Measurements from ENCODE around the gene PSTPIP2.

Gene PSTPIP2

GRCh38 chr18:46010050-46010449 is 62.0 kb downstream of the PSTPIP2 start:
- no peaks in the 10 kb centered on the region for H3K27me3 ChIP-seq
- TF ChIP-seq CTCF (IDR thresholded peaks at IDR 0.05): no peak

GRCh38 chr18:46009125-46009840 is 62.8 kb downstream of the PSTPIP2 start:
- peaks cover 10% of the 10 kb centered on the region for H3K36me3 ChIP-seq
- peaks cover 50 to 54% of the 10 kb centered on the region in 2 experiments for H3K4me1 ChIP-seq (ENCODE audit: control insufficient read depth in 1 of 2, insufficient read depth in 1 of 2, low read depth in 1 of 2, low read length in 1 of 2)
- H3K4me3 ChIP-seq (ENCODE audit: low read depth in 1 of 2, low read length in 1 of 2): peak overlapping the region; percentile 34 to 35
- H3K27ac ChIP-seq: peak overlapping the region; percentile 85
- no peaks in the 10 kb centered on the region for H3K9me3 ChIP-seq
- no peaks in the 10 kb centered on the region for H3K27me3 ChIP-seq
- no peak for TF ChIP-seq CTCF (IDR thresholded peaks at IDR 0.05)

More at GRCh38 chr18:46010050-46010449, 62.0 kb downstream of the PSTPIP2 start:
- peaks cover 50 to 54% of the 10 kb centered on the region in 2 experiments for H3K4me1 ChIP-seq (ENCODE audit: control insufficient read depth in 1 of 2, insufficient read depth in 1 of 2, low read depth in 1 of 2, low read length in 1 of 2)
- H3K36me3 ChIP-seq: peaks cover 18% of the 10 kb centered on the region
- peak overlapping the region; percentile 34 to 35 for H3K4me3 ChIP-seq (ENCODE audit: low read depth in 1 of 2, low read length in 1 of 2)
- no peaks in the 10 kb centered on the region for H3K9me3 ChIP-seq
- peak overlapping the region; percentile 85 for H3K27ac ChIP-seq

GRCh38 chr18:46008531-46008930 is 63.5 kb downstream of the PSTPIP2 start:
- Histone ChIP-seq H3K4me3 (ENCODE audit: low read depth in 1 of 2, low read length in 1 of 2) (peak overlapping the region; percentile 34 to 35), H3K4me1 (ENCODE audit: control insufficient read depth in 1 of 2, insufficient read depth in 1 of 2, low read depth in 1 of 2, low read length in 1 of 2) (peaks cover 49 to 51% of the 10 kb centered on the region in 2 experiments), H3K27me3 (no peaks in the 10 kb centered on the region), H3K9me3 (no peaks in the 10 kb centered on the region), H3K27ac (peak overlapping the region; percentile 85), H3K36me3 (peaks cover 10% of the 10 kb centered on the region)
- TF ChIP-seq CTCF (IDR thresholded peaks at IDR 0.05): no peak

- Histone ChIP-seq H3K4me3 (ENCODE audit: low read depth in 1 of 2, low read length in 1 of 2) (no peak overlapping the region), H3K4me1 (ENCODE audit: control insufficient read depth in 1 of 2, insufficient read depth in 1 of 2, low read depth in 1 of 2, low read length in 1 of 2) (peaks cover 44 to 45% of the 10 kb centered on the region in 2 experiments), H3K36me3 (peaks cover 14% of the 10 kb centered on the region), H3K27me3 (no peaks in the 10 kb centered on the region), H3K27ac (peak overlapping the region; percentile 85), H3K9me3 (no peaks in the 10 kb centered on the region)
- TF ChIP-seq CTCF (IDR thresholded peaks at IDR 0.05): no peak
Measured at GRCh38 chr18:46007165-46007564, 64.9 kb downstream of the PSTPIP2 start.

- H3K27me3 ChIP-seq: no peaks in the 10 kb centered on the region
- H3K4me3 ChIP-seq (ENCODE audit: low read depth in 1 of 2, low read length in 1 of 2): no peak overlapping the region
- H3K36me3 ChIP-seq: peaks cover 14% of the 10 kb centered on the region
- H3K9me3 ChIP-seq: no peaks in the 10 kb centered on the region
- TF ChIP-seq CTCF (IDR thresholded peaks at IDR 0.05): no peak
- peaks cover 33 to 51% of the 10 kb centered on the region in 2 experiments for H3K4me1 ChIP-seq (ENCODE audit: control insufficient read depth in 1 of 2, insufficient read depth in 1 of 2, low read depth in 1 of 2, low read length in 1 of 2)
- peak overlapping the region; percentile 88 for H3K27ac ChIP-seq
Measured at GRCh38 chr18:46002934-46003333, 69.1 kb downstream of the PSTPIP2 start.

Data from neutrophil (primary cell).